ACHN (cell line): ENCODE measurements around the gene CYP2E1.
"Not testable (repeated sequence)": the region's sequence is repeated elsewhere in the genome, so short reads cannot be mapped to it uniquely, and the experiment has no call there.

Experiments
- DNase-seq: peaks from one replicate; pipeline ENCODE4 v3.0.0-alpha.2; 2015
- in situ Hi-C: cut with HindIII; loops from 2 replicates; pipeline ENCODE4 v1.10.0; 2017; ENCODE audit warnings: low sequenced_read_pairs, low pct_ligation_motif_present, low pct_unique_long_range_greater_than_20kb

The CYP2E1 gene

GRCh38 chr10:133526957-133527588 lies at the start of gene CYP2E1:
CYP2E1 (plus strand) TSS chr10:133527363; CDS start chr10:133527396, 33 bp downstream.
- no peak for DNase-seq
- in situ Hi-C loops, result no loop called here

DNA sequence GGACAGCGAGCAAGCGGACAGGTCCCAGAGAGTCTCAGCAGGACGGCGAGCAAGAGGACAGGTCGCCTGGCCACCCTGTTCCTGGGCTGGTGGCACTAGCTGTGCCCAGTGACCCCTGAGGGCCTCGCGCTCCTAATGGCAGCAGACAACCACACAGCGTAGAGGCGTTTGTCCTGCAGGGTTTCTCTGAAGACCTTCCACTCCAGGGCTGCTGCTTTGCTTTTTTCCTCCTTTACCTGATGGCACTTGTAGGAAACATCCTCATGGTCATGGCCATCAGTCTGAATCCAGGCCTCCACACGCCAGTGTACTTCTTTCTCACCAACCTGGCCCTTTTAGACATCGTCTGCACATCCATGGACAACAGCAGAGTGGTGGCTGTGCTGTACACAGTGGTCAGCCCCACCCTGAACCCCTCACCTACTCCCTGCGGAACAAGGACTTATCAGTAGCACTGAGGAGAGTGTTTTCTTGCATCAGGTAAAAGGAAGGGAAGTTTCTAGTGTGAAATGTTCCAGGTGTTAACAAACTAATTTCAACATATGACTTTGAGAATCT lies 46.0 kb upstream of the CYP2E1 start:
- in situ Hi-C loops, result no loop called here
- DNase-seq, result no peak

DNA sequence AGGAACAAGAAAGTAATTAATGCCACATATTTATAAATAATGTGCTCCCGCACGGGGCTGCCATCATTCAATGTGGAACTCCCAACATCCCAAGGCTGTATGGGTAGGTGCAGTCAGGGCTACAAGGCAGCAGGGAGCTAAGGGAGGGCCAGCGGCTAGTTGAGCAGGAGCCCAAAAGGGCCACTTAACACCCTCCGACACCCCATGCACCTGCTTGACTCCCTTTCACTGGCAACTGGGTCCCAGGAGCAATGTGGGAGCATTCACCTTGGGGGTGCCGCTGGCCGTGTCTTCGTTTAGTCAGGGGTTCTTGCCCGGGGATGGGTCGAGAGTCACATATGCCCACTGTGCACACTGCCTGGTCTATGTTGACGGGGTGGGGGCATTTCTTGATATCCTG lies 45.5 kb upstream of the CYP2E1 start:
- no peak for DNase-seq
- in situ Hi-C loops, result no loop called here

GRCh38 chr10:133484818-133485217 lies 42.3 kb upstream of the CYP2E1 start:
- DNase-seq, result no peak
- in situ Hi-C loops, result no loop called here

DNA sequence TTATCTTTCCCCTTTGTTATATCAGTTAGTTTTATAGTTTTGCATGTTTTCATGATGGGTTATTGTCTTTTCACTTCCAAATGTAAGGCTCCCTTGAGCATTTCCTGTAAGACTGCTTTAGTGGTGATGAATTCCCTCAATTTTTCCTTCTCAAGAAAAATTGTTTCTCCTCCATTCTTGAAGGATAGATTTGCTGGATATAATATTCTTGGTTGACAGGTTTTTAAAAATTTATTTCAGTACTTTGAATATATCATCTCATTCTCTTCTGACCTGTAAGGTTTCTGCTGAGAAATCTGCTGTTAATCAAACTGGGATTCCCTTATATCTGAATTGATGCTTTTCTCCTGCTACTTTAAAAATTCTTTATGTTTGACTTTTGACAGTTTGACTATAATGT lies 40.1 kb upstream of the CYP2E1 start:
- no peak for DNase-seq
- in situ Hi-C loops, result no loop called here

DNA sequence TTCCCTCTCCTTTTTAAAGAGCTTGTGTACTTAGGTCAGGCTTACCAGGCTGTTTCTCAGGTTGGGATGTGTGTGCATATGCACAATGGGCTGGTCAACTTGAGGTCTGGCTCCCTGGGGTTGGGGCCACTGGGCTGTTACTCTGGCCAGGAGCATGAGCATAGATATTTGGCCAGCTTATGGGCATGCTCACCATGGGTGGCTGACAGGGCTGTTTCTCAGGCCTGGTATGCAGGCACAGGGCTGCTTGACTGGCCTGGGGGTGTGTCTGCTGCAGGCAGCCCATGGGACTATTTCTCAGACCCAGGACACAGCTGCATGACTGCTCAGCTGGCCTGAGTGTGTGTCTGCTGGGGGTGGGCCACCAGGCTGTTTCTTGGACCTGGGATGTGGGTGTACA lies 38.8 kb upstream of the CYP2E1 start:
- no peak for DNase-seq
- in situ Hi-C loops, result no loop called here

DNA sequence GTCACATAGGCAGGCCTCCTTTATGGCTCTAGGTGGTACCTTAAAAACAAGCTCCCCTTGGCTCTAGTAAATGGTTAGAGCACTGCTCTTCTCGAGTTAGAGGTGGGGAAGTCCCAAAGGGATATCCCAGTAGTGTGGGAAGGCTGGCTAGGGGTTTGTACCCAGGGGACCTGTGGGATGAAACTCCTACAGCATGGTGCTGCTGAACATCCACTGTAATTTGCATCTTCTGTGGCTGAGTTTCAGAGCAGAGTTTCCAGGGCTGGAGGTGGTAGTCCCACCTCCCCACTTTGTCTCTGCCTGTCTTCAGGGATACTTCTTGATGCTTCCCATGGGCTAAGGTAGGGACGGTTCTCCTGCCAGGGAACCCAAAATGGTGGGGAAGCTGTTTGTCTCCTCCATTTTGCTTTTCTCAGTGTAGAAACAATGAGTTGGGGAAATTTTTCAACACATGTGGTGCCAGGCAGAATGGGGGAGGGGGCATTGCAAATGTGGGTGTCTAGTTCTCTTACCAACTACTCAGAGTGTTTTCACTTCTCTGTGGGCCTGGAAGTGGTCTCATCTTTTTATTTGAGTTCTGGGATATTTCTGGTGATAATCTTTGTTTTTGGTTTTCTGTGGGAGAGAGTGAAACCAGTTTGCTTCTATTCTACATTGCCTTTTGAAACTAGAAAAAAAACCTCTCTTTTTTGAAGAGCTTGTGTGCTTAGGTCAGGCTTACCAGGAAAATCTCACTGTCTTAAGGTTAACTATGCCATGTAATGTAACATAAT lies 37.2 kb upstream of the CYP2E1 start:
- no peak for DNase-seq
- in situ Hi-C loops, result no loop called here

DNA sequence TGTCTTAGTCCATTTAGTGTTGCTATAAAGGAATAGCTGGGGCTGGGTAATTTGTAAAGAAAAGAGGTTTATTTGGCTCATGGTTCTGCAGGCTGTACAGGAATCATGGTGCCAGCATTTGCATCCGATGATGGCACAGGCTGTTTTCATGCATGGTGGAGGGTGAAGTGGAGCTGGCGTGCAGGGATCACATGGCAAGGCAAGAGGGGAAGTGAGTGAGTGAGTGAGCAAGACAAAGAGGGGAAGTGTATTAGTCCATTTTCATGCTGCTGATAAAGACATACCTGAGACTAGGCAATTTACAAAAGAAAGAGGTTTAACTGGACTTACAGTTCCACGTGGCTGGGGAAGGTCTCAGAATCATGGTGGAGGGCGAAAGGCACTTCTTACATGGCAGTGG lies 33.6 kb upstream of the CYP2E1 start:
- in situ Hi-C loops, DNase-seq: not testable (repeated sequence)

- DNase-seq, result peak; percentile 8
- in situ Hi-C loops, result not testable (repeated sequence)
Observed at GRCh38 chr10:133497363-133497762, 29.8 kb upstream of the CYP2E1 start.

DNA sequence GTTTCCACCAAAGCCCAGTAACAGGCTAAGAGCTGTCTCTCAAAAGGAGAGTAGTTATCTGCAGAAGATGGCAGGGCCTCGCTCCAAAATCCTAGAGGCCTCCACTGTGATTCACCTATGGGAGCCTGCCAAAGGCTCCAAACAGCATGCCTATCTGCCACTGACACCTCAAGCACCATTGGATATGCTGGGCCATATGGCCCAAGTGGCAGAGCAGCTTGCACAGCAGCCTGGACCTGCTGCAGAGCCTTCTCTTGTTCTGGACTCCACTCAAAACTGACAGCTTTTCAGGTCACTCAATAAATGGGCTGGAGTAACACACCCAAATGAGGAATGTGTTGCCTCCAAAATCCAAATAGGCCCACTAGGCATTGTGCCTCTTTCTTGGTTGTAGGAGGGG lies 28.0 kb upstream of the CYP2E1 start:
- DNase-seq, in situ Hi-C loops: not testable (repeated sequence)

DNA sequence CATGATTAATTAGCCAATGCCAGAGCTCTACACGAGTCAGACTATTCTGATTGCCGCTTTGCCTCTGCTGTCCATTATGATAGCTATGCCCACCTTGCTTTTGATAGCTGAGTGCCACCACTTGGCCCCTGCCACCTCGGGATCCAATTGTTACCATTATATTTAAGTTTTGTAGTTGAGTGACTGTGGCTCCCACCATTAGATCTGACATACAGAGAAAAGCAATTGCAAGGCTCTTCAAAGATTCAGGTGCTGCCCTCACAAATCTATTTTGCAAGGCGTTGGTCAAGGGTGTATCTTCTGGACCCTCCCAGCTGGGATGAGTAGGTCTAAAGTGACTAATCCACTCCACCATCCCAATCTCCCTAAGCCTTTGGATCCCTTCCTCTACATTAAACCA lies 26.3 kb upstream of the CYP2E1 start:
- DNase-seq, in situ Hi-C loops: not testable (repeated sequence)

DNA sequence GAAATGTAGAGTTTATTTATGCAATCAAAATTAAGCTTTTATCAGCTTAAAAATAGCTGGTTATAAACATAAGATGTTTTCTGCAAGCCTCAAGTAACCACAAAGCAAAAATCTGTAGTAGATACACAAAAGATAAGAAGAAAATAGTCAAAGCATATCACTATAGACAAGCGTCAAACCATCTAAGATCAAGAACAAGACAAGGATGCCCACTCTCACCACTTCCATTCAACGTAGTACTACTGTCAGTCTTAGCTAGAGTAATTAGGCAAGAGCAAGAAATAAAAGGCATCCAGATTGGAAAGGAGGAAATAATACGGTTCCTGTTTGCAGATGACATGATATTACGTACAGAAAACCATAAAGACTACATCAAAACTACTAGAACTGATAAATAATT lies 17.5 kb upstream of the CYP2E1 start:
- in situ Hi-C loops, result no loop called here
- DNase-seq, result no peak

DNA sequence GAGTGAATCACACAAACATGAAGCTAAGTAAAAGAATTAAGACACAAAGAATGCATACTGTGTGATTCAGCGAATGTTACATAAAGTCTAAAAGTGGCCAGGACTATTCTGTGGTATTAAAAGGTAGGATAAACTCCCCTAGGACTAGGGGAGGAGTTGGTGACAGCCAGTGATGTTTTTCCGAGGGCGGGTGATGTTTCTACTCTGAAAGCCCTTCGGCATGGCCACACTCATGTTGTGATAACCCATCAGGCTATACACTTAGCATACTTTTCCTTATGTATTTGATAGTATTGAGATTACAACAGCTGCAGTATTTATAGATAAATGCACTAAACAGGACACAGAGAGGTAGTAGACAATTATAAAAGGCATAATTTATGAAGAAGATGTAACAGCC lies 15.8 kb upstream of the CYP2E1 start:
- in situ Hi-C loops, result no loop called here
- DNase-seq, result no peak

GRCh38 chr10:133511907-133512528 lies 15.1 kb upstream of the CYP2E1 start:
- in situ Hi-C loops, result no loop called here
- DNase-seq, result no peak

- in situ Hi-C loops, result no loop called here
- DNase-seq, result no peak
Observed at GRCh38 chr10:133515471-133515870, 11.7 kb upstream of the CYP2E1 start.

DNA sequence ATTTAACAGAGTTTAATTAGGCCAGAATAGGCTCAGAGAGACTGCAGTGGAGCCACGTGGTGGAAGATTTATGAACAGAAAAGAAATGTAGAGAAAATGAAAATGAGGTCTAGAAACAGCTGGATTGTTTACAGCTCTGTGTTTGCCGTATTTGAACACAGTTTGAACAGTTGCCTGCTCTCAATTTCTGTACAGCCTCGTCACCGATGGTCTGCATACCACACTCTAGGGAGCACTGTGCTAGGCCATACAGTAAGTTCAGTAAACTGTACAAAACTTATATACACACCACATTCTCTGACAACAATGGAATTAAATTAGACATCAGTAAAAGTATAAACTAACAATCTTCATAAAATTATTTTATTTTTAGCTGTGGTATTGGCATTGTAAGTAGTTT lies 11.1 kb upstream of the CYP2E1 start:
- in situ Hi-C loops, result no loop called here
- no peak for DNase-seq

DNA sequence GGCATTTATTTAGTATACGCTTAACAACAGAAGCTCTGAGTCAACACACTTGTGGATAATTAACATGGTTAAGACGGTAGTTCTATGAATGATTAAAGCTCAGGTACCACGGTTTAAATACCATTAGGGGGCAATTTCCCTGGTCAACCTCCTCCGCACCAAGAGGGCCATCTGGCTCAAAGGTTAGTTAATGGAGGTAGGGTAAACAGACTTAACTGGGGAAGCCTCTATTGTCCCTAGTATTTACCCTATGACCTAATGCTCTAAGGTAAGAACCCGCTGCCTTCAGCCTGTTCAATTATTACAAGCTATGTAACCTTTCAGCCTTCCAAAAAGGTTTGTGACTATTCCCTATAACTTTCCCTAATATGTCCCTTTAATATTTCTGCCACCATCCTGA lies 8.6 kb upstream of the CYP2E1 start:
- DNase-seq, in situ Hi-C loops: not testable (repeated sequence)

GRCh38 chr10:133520193-133520738 lies 6.9 kb upstream of the CYP2E1 start:
- in situ Hi-C loops, result no loop called here
- peak; percentile 87 for DNase-seq

DNA sequence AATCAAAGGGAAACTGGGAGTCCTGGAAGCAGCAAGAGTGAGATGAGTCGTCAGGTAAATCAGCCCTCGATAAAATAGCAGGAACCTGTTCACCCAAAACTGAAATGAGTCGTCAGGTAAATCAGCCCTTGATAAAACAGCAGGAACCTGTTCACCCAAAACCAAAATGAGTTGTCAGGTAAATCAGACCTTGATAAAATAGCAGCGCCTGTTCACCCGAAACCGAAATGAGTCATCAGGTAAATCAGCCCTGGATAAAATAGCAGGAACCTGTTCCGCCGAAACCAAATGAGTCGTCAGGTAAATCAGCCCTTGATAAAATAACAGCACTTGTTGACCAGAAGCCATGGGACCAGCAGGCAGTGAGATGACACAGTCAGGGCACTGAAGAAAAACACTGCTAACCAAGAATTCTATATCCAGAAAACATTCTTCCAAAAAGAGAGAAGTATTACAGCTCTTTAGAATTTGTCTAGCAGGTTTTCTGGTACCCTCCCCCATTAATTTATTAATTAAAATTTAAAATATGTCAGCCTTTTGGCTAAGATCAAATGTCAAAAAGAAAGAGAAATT lies 3.4 kb upstream of the CYP2E1 start:
- in situ Hi-C loops, result no loop called here
- DNase-seq, result no peak
